CD4-positive, alpha-beta T cell treated with Interleukin-4 for 4 hours (primary cell): ENCODE results near the gene KAT6B.
"Not testable (repeated sequence)": the region's sequence is repeated elsewhere in the genome, so short reads cannot be mapped to it uniquely, and the experiment has no call there.

Experiments used
- DNase-seq: peaks from one replicate; pipeline ENCODE4 v3.0.0-alpha.2; 2020

The KAT6B gene

DNA sequence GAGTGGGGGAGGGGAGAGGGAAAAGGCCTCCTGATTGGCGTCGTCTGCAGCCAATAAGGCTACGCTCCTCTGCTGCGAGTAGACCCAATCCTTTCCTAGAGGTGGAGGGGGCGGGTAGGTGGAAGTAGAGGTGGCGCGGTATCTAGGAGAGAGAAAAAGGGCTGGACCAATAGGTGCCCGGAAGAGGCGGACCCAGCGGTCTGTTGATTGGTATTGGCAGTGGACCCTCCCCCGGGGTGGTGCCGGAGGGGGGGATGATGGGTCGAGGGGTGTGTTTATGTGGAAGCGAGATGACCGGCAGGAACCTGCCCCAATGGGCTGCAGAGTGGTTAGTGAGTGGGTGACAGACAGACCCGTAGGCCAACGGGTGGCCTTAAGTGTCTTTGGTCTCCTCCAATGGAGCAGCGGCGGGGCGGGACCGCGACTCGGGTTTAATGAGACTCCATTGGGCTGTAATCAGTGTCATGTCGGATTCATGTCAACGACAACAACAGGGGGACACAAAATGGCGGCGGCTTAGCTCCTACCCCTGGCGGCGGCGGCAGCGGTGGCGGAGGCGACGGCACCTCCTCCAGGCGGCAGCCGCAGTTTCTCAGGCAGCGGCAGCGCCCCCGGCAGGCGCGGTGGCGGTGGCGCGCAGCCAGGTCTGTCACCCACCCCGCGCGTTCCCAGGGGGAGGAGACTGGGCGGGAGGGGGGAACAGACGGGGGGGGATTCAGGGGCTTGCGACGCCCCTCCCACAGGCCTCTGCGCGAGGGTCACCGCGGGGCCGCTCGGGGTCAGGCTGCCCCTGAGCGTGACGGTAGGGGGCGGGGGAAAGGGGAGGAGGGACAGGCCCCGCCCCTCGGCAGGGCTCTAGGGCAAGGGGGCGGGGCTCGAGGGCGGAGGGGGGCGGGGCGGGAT, at the start of gene KAT6B:
KAT6B (plus strand) TSS at position 459 of the 903 bp plus-strand sequence. CDS start 16,258 bp downstream, outside the sequence.
- peak; percentile 100 for DNase-seq

DNA sequence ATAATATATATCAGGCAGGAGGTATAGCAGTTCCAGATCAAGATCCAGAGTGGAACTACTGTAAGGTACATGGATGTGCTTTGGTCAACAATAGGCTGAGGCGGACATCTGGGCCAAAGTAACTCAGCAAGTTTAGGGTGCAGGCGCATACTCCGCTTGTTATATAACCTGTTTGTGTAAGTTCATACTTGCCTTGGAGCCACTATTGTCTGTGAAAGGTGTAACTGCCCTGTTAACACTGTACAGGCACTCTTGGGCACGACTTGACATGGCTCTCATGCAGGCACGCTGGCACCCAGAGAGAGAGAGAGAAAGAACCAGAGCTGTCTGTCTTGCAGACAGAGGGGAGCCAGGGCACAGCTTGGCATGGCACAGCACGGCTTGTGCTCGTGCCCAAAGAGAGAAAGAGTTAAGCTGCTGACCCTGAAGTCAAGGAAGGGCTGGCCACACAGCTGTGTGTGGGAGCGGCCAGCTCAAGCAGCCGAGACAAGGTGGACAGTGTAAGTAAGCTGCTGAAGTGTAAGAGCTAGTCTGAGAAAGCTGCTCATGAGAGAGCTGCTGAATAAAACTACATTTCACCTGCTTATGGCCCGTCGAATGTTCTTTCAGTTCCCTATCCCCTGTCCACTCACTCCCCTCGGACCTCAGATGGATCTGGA, 47.8 kb upstream of the KAT6B start:
- no peak for DNase-seq

DNA sequence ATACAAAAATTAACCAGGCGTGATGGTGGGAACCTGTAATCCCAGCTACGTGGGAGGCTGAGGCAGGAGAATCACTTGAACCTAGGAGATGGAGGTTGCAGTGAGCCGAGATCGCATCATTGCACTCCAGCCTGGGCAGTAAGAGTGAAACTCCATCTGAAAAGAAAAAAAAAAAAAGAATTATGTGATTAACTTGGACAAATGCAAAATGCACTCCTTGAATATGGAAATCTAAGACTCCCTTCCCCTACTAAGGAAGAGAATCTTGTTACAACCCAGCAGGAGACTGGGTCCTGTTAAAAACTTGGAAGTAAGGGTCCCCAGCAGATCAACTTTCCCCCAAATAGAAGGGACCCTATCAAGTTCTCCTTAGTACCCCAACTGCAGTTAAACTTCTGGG, 44.5 kb upstream of the KAT6B start:
- not testable (repeated sequence) for DNase-seq

DNA sequence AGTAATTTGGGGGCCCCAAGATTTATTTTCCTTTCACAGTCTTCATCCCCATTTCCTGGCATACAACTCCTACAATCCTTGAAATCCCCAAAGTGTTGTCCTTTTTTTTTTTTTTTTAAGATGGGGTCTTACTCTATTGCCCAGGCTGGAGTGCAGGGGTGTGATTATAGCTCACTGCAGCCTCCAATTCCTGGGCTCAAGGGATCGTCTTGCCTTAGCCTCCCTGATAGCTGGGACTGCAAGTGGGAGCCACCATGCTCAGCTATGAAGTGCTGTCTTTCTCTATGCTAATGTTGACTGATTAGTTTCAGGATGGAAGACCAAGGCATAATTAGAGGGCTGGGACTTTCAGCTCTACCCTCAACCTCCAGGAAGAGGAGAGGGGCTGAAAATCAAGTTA, 41.9 kb upstream of the KAT6B start:
- no peak for DNase-seq

DNA sequence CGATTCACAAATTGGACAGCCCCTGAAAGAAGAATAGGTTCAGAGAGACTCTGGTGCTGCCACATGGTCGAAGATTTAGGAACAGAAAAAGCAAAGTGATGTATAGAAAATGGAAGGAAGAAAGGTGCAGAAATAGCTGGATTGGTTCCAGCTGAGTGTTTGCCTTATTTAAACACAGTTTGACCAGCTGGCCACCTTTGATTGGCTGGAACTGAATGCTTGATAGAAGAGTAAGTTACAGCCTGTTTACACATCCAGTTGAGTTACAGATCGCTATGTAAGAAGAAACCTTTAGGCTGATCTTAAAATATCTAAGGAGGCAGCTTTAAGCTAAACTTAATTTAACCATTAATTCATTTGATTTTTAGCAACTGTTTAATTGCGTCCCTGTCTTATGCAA, 40.3 kb upstream of the KAT6B start:
- DNase-seq: no peak

DNA sequence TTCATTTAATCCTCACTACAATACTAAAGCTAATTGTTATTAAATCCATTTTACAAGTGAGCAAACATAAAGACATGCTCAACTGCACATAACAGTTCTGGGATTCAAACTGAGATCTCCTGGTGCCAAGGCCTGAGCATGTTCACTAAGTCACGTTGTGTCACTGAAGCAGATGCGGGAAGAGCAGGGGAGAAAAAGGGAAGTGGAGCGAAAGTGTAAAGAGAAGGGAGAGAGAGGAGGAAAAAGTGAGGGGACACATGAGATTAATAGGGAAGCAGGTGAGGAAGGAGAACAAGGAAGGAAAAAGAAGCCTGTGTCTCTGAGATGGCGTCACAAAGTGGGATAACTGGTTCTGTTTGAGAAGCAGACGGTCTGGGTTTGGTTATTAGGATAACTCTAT, 38.9 kb upstream of the KAT6B start:
- DNase-seq: no peak

DNA sequence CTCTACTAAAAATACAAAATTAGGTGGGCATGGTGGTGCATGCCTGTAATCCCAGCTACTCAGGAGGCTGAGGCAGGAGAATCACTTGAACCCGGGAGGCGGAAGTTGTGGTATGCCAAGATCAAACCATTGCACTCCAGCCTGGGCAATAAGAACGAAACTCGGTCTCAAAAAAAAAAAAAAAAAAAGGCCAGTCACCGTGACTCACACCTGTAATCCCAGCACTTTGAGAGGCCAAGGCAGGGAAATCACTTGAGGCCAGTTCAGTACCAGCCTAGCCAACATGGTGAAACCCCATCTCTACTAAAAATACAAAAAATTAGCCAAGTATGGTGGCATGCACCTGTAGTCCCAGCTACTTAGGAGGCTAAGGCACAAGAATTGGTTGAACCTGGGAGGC, 34.4 kb upstream of the KAT6B start:
- DNase-seq: not testable (repeated sequence)

DNA sequence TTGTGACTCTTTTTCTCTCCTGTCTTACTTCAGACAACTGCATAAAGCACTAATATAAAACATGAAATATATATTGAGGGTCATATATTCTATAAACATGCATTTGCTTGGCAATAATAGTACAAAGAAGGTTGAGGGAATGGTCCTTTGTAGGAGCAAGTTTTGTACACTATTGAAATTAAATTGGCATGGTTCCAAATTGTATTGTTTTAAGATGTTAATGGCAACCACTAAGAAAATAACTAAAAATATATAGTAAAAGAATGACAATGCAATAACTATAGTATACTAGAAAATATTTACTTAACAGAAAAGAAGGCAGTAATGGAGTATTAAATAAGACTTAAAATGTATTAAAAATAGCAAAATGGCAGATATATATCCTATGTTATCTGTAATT, 33.7 kb upstream of the KAT6B start:
- no peak for DNase-seq

DNA sequence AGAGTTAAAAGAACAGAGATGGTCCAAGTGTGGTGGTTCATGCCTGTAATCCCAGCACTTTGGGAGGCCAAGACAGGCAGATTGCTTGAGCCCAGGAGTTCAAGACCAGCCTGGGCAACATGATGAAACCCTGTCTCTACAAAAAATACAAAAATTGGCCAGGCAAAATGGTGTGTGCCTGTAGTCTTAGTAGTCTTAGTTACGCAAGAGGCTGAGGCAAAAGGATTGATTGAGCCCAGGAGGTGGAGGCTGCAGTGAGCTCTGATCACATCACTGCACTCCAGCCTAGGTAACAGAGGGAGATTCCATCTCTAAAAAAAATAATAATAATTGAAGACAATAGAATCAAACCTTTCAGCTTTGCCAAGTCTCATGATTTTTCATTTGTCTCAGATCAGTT, 33.2 kb upstream of the KAT6B start:
- not testable (repeated sequence) for DNase-seq

DNA sequence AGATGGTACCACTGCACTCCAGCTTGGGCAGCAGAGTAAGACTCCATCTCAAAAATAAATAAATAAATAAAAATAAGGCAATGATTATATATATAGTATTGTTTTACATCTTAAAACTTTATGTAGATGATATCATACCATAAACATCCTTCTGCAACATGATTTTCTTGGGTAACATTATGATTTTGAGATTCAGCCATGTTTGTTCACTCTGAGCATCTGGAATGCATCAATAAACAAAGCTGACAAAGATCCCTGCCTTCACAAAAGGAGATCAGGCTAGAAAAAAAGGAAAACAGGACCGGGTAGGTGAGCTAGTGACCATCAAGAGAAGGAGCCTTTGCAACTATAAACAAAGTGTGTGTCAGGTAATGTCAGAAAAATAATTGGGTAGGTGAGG, 31.9 kb upstream of the KAT6B start:
- no peak for DNase-seq

DNA sequence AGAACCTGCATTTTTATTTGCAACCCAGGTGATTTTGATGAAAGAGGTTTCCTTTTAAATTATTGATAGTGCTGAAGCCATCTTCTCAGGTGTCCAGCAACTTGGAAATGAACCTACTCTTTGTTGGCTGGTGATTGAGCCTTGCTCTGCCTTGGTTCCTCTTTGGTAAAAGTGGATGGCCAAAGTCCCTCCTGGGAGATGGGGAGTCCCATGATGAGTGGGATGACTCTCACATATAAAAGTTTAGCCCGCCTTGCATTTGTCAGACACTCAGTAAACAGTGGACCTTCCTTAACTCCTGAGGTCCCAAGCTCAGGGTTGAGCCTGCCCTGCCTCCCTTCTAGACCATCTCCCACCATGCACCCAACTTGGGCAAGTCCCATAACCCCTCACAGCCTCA, 28.9 kb upstream of the KAT6B start:
- DNase-seq: no peak

DNA sequence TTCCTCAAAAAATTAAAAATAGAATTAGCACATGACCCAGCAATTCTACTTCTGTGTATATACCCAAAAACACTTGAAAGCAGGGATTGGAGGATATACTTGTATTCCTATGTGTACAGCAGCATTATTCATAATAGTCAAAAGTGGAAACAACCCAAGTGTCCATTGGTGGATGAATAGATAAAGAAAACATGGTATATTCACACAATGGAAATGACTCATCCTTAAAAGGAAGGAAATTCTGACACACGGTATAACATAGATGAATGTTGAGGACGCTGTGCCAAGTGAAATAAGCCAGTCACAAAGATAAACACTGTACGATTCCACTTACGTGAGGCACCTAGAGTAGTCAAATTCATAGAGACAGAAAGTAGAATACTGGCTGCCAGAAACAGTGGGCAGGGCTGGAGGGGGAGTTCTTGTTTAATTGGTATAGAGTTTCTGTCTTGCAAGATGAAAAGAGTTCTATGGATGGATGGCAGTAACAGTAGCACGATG, 26.6 kb upstream of the KAT6B start:
- no peak for DNase-seq

DNA sequence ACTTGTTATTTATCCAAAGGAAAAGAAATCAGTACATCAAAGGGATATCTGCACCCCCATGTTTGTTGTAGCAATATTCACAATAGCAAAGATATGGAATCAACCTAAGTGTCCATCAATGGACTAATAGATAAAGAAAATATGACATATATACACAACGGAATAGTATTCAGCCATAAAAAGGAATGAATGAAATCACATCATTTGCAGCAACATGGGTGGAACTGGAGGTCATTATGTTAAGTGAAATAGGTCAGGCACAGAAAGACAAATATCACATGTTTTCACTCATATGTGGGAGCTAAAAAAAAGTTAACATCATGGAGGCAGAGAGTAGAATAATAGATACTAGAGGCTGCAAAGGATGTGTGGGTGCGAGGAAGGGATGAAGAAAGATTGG, 25.0 kb upstream of the KAT6B start:
- no peak for DNase-seq

DNA sequence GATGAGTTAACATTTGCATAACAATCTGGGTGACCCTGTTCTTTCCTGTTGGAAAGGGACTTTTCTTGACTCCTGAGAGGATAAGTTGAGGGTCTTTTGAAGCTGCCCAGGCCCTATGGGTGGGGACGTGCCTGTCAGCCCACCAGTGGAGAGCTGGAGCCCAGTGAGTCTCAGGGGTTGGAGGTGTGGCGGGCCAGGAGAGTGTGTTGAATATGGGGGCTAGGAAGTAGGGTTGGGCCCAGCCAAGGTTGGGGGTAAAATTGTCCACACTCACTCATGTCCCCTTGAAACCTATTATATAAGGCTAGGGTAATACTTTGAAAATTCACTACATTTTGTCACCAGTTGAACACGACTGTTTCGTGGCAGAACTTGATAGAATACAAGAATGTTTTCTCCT, 17.9 kb upstream of the KAT6B start:
- DNase-seq: no peak

DNA sequence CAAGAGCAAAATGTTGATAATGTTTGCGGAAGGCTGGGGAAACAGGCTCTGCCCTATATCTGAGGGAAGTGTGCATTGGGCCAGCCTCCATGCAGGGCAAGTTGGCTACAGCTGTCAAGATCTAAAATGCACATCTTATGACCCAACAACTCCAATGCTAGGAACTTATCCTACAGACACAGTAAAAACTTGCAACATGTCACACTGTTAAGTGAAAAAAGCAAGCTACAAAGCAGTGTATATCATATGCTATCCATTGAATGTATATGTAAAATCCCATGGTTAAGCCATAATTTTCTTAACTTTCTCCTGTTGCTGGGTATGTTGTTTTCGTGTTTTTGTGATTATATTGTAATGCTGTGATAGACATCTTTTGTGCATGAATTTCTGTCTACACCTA, 16.3 kb upstream of the KAT6B start:
- DNase-seq: no peak

DNA sequence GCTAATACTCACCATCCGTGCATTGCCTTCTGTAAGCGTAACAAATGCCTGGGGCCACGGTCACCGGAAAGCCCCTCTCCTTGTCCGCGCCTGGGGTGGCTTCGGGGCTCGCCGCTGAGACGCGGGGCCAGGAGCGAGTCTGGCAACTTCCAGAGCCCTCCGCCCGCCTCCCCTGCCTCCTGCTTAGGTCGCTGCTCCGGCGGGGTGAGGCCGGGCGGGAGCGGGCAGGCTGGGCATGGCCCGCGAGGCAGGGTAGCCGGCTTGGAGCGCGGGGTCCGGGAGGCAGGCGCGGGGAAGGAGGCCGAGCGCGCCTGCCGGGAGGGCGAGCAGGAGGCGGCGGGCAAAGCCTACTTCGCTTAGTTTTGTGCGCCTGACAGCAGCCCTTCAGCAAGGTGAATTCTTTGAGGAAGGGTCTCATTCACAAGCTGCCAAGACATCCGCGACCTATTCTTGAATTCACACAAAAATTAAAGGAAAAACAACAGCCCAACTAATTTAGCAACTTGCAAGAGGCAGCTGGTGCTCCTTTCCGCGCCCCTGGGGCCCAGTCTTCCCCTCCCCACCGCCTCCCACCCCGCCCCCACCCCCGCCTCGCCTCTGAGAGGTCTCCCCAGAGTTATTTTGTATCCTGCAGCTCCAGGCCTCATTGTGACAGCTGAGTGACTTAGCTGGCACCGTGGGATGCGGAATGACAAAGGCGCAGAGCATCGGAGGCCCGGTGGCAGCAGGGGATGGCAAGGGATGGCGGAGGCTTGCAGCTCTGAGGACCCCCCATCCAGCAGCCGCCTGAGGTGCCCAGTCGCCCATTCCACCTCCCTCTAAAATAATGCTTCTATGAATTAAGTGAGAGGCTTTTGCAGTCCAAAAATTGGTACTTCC, 12.8 kb upstream of the KAT6B start:
- no peak for DNase-seq

DNA sequence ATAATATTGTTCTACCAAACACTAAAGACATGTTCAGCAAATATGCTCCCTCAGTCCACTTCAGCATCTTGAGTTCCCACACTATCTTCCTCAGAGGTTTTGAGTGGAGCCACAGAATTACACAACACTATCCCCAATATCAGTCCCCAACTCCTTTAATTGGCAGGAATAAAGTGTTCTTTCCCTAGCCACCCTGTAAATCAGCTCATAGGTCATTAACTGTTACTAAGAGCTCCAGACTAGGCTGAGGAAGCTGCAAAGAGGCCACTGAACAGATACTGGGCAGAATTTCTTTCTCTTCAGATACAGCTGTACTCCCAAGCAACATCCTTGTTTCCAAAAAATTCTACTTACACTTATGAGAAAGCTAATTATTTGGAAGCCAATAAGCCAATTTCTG, 11.6 kb upstream of the KAT6B start:
- DNase-seq: no peak

DNA sequence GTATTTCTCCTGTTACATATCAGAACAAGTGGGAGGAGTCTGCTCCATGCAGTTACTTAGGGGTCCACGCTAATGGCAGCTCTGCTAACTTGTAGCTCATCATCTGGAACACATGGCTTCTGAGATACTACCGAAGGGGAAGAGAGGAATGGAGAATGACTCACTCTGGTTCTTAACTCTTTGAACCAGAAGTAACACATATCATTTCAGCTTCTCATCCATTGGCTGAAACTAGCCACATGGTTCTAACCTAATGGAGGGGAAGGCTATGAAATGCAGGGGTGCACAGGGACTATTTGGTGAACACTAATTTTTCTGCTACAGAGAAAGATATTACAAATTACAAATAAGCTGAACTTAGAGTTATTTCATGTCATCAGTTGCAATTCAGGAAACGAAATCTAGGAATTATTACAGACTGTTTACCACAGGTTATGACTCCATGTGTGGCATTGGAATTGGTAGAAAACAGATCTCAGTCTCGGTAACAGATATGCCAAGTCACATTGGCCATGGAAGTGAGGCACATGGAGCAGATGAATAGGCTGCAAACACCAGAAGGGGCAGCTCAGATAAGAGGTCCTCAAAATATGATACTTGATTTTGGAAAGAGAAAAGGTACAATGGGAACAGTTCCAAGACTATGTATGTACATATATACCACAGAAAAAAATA, 9.4 kb upstream of the KAT6B start:
- DNase-seq: no peak

DNA sequence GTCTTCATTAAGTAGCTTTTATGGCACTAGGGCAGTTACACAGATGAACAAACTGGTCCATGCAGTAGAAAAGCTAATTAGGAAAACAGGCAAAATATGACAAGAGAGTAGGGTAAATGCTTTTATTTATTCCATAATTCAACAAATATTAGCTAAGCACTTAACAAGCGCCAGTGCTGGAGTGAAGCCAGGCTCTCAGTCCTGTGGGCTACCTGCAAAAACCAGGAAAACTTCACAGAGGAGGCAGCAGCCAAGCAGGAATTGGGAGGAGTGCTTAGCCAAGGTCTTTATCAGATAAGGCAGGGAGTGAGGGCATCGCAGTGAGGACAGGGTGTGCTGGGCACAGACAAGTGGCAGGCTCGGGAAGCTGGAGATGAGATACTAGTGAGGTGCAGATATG, 4.9 kb upstream of the KAT6B start:
- DNase-seq: no peak

DNA sequence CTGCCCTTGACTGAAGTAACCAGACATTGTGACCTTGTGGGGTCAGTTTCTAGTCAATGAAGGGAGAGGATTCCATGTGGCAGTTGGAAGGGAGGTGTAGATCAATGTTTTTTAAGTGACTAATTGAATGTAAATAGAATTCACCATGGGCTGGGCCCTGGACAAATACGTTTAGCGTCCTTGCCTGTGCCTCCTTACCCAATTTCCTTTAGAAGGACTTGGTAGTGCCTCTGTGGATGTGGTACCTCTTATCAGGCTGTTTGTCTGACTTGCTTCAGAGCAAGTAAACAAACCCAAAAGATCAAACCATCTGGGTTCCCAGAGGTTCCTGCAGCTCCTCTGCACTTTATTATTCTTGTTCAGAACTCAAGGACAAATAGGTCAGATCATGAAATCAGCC, 4.3 kb upstream of the KAT6B start:
- no peak for DNase-seq

DNA sequence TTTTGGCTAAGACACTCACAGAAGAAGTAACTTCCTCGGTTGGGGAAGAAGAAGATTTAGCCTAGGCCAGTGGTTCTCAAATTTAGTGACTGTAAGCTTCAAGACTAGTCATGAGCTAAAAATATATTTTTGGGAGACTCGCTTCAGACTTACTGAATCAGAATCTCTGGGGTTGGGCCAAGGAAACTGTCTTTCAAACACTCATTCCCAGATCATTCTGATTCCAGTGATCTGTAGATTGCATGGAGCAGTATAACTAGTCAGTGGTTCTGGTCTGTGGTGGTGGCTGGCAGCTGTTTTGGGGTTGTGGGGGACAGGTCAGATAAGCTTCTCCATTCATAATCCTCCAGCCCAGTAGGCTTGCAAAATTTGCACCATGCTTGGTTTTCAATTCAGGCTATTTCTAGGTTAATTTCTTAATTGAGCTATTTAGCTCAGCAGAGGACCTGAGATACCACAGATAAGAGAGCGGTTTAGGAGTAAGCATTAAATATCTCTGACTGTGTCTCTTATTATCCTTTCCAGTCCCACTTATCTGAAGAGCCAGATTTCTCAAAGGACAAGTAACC, 3.8 kb upstream of the KAT6B start:
- no peak for DNase-seq

DNA sequence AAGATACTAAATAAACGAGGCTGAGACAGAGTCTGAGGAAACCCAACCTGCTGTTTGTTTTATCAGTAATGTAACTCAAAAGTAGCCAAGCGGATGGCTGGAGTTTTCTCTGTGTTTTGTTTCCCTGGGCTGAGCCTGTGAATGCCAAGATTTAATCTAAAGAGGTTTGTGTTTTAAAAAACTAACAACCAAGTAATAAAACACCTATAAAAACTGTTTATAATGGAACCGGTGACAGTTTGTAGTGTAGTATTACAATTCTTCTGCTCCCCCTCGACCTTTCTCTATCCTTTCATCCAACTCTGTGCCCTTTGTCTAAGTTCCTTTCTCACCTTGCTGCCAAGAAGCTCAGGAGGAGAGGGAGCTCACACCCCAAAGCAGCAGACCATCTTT, 2.6 kb upstream of the KAT6B start:
- no peak for DNase-seq
